GM18861 (cell line): ENCODE data around the gene IGF2R.
"Not testable (repeated sequence)": the region's sequence is repeated elsewhere in the genome, so short reads cannot be mapped to it uniquely, and the experiment has no call there.

Experiments used
- ATAC-seq: cut with Tn5 transposase; IDR thresholded peaks from one replicate; pipeline ENCODE4 v1.9.1; 2021; ENCODE audit not compliant: unreplicated experiment

The IGF2R gene

GRCh38 chr6:160135907-160136655 lies 167.2 kb downstream of the IGF2R start:
- ATAC-seq: no peak

- ATAC-seq: no peak
These were observed 168.5 kb downstream of the IGF2R start for GRCh38 chr6:160137130-160137988.

GRCh38 chr6:160137989-160138835 lies 169.3 kb downstream of the IGF2R start:
- peak; percentile 78 for ATAC-seq

DNA sequence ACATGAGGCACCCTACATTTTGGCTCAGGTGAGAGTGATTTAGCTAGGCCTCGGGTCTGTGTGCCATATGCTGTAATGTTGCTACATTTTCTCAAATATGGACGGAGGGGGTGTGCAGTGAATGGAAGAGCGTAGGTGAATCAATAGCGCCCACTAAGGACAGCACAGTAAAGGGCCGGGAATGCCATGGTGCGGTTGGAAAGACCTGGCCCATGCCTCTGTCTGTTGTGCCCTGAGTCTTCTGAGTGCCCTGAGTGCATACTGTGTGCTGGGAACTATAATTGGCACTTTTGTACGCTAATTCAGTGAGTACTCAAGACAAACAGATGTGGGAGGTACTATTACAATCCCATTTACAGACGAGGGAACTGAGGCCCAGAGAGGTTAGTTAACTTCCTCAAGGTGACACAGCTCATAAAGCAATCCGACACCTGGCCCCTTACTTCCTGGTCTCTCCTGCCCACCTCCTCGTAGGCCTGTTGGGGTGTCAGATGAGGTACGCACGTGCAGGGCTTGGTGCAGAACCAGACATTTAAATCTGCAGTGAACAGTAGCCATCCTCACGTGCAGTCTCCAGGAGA lies 170.0 kb downstream of the IGF2R start:
- no peak for ATAC-seq

GRCh38 chr6:160139420-160139851 lies 170.6 kb downstream of the IGF2R start:
- ATAC-seq: no peak

DNA sequence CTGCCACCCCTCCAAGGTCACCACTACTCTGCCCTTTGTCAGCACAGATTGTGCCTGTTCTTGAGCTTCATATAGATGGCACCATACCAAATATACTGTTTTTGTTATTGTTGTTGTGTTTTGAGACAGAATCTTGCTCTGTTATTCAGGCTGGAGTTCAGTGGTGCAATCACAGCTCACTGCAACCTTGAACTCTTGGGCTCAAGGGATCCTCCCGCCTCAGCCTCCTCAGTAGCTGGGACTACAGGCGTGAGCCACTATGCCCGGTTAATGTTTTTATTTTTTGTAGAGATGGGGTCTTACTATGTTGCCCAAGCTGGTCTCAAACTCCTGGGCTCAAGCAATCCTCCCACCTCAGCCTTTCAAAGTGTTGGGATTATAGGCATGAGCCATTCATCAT lies 171.6 kb downstream of the IGF2R start:
- ATAC-seq: not testable (repeated sequence)

DNA sequence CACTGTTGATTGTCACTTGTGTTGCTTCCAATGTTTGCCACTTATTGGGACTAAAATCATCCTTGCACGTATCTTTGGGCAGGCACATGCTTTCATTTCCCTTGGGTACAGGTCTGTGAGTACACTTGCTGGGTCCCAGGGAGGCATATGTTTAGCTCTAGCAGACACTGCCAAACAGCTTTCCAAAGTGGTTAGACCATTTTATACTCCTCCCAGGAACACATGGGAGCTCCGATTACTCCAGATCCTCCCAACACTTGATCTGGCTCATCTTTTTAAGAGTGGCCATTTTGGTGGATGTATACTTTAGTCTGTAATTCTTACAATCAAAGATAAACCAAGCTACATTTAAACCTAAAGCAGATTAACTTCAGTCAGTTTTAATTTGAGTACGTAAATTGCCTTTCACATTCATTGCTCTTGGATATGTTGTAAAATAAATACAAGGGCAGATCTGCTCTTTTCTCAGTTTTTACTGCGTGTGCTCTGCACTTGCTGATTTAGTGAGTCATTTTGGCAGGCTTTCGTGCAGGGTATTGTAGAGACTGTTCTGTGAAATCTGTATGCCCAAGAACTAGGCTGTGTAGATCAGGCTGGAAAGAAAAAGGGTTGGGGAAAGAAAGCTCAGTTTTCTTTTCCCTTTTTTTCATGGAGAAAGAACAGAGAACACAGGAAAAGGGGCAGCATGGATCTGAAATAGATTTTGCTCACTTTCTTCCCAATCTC lies 172.3 kb downstream of the IGF2R start:
- ATAC-seq: no peak

DNA sequence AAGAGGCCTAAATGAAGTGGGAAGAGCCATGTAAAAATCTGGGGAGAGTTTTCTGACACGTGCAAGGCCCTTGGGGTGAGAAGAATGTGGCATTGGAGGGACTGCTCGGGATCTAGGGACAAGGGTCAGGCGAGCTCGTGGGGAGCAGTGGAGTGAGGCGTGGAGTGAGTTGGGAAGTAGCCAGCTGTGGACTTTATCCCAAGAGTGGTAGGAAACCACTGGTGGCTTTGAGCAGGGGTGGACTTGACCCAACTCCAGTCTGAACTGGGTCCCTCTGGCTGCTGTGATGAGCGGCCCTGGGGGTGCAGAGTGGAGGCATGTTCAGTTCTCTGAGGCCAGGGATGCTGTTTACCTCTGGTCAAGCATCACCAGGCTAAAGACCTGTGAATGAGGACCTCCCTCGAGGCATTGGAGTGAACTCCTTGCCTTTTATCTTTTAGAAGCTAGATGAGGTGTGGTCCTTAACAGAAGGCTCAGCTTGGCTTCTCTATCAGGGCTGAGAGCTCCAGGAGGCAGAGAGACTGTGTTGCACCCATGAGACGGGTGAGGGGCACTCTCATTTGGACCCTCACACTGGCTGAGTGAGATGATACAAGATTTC lies 173.3 kb downstream of the IGF2R start:
- no peak for ATAC-seq

DNA sequence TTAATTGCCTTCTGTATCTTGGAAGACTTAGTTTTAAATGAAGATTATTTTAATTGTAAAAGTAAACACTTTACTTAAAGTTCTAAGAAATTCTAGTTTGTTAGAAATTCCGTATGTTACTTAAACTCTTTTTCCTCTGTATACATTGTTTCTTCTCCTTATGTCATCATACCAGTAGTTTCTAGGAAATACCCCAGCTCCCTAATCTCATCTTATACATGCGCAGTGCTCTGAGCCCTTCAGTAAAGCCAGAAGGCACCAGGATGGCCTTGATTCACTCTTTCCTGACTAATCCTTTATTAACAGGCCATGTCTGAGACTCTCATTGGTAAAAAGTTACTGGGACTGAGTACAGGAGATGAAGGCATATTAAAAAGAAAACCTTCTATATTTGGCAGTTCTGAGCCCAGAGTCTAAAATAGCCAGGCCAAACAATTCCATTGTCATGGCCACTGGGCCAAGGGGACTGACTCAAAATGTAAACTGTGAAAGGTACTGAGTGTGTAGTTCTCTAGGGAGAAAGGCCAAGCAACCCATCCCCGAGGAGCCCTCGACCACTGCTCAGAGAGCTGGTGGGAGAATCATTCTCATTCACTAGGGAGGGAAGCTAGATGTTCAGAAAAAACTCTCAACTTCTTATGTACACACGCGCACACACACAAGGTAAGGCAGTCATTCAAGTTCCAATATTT lies 177.7 kb downstream of the IGF2R start:
- no peak for ATAC-seq

- no peak for ATAC-seq
These were observed 178.3 kb downstream of the IGF2R start for GRCh38 chr6:160147146-160147536.

DNA sequence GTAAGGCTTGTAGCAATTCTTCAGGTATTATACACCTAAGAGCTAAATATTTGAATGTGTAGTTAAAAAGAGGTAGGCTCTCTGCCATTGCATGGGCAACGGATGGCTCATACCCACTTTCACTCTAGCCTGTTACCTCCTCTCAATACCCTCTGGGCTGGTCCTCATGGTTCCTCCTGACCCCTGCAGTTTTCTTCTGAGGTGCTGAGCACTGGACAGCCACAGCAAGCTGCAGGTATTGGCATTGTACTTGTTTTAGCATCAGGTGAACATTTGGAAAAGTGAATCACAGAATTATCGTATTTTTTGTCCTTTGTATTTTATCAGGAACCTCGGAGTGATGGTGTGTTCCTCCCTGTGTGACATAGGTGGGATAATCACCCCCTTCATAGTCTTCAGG lies 185.6 kb downstream of the IGF2R start:
- ATAC-seq: no peak

GRCh38 chr6:160156842-160157241 lies 188.0 kb downstream of the IGF2R start:
- no peak for ATAC-seq

GRCh38 chr6:160160450-160160849 lies 191.6 kb downstream of the IGF2R start:
- no peak for ATAC-seq
